GM23338 (cell line): ENCODE data around the gene FARS2.

Experiments
- CREB1 ChIP-seq: fragments of 250-450 bp; sonication (Bioruptor Pico); IDR thresholded peaks from 2 replicates; pipeline ENCODE4 v1.5.0; 2020; ENCODE audit warnings: low read depth, mild to moderate bottlenecking, moderate library complexity
- EZH2 ChIP-seq: fragments of 200-600 bp; sonication (generic); IDR thresholded peaks from one replicate; pipeline ENCODE4 v1.8.0; 2017; ENCODE audit warnings: antibody characterized with exemption, mild to moderate bottlenecking, low read depth; ENCODE audit not compliant: unreplicated experiment
- EZH2phosphoT487 ChIP-seq: fragments of 200-600 bp; sonication (generic); IDR thresholded peaks from one replicate; pipeline ENCODE4 v1.8.1; 2018; ENCODE audit warnings: antibody characterized with exemption; ENCODE audit not compliant: unreplicated experiment
- JUNB ChIP-seq: IDR thresholded peaks from one replicate; pipeline ENCODE4 v1.6.1; 2016; ENCODE audit warnings: antibody characterized with exemption; ENCODE audit not compliant: unreplicated experiment
- POLR2AphosphoS5 ChIP-seq: IDR thresholded peaks from 2 replicates; pipeline ENCODE4 v1.6.1; 2016; ENCODE audit warnings: antibody characterized with exemption, low read depth
- REST ChIP-seq: IDR thresholded peaks from one replicate; pipeline ENCODE4 v1.6.1; 2018; ENCODE audit warnings: antibody characterized with exemption; ENCODE audit not compliant: unreplicated experiment
- STAT1 ChIP-seq: IDR thresholded peaks from one replicate; pipeline ENCODE4 v1.6.1; 2016; ENCODE audit warnings: antibody characterized with exemption; ENCODE audit not compliant: unreplicated experiment
- ZNF114 ChIP-seq: fragments of 250-450 bp; sonication (Bioruptor Pico); IDR thresholded peaks from 2 replicates; pipeline ENCODE4 v1.5.0; 2020; ENCODE audit warnings: mild to moderate bottlenecking, moderate library complexity
- ZNF331 ChIP-seq: fragments of 250-450 bp; sonication (Bioruptor Pico); IDR thresholded peaks from 2 replicates; pipeline ENCODE4 v1.5.0; 2020; ENCODE audit warnings: low read depth, mild to moderate bottlenecking, moderate library complexity
- TF ChIP-seq, protein P1 (sequence below), 2 experiments: fragments of 200-600 bp in 1 of 2; sonication (generic) in 1 of 2; conservative IDR thresholded peaks; 2 replicates each; pipeline versions ENCODE4 v1.5.1 to v1.6.1; 2016 to 2017; ENCODE audit warnings: antibody characterized with exemption in 2 of 2, low read depth in 2 of 2, mild to moderate bottlenecking in 2 of 2, moderate library complexity in 1 of 2
- TF ChIP-seq, protein P2 (sequence below): IDR thresholded peaks from 2 replicates; pipeline ENCODE4 v1.6.1; 2016; ENCODE audit warnings: antibody characterized with exemption
- TF ChIP-seq, protein P3 (sequence below): fragments of 250-450 bp; sonication (Bioruptor Pico); IDR thresholded peaks from 2 replicates; pipeline ENCODE4 v1.5.0; 2020; ENCODE audit warnings: mild to moderate bottlenecking, moderate library complexity

DNA sequence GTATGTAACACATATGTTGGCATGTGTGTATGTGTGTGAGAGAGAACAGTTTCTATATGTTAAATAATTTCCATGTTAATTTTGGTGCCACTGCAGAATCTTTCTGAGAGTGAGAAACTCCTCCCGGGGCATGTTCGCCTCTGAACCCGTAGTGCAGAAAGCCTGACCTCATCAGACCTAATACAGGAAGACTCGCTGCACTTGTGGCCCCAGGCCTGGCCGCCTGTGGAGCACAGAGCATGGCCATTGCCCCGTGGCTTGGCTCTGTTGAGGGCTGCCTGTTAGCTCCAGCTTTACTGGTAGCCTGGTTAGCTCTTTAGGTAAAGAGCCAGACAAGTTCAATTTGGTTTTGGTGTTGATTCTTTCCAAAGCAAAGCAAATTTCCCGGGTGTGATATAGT, 25.5 kb downstream of the FARS2 start:
- TF ChIP-seq, protein P1, sequence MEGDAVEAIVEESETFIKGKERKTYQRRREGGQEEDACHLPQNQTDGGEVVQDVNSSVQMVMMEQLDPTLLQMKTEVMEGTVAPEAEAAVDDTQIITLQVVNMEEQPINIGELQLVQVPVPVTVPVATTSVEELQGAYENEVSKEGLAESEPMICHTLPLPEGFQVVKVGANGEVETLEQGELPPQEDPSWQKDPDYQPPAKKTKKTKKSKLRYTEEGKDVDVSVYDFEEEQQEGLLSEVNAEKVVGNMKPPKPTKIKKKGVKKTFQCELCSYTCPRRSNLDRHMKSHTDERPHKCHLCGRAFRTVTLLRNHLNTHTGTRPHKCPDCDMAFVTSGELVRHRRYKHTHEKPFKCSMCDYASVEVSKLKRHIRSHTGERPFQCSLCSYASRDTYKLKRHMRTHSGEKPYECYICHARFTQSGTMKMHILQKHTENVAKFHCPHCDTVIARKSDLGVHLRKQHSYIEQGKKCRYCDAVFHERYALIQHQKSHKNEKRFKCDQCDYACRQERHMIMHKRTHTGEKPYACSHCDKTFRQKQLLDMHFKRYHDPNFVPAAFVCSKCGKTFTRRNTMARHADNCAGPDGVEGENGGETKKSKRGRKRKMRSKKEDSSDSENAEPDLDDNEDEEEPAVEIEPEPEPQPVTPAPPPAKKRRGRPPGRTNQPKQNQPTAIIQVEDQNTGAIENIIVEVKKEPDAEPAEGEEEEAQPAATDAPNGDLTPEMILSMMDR (conservative IDR thresholded peaks at IDR 0.05; ENCODE audit: low read depth in 2 of 2) = no peak
- TF ChIP-seq POLR2AphosphoS5 = no peak
- TF ChIP-seq, protein P2, sequence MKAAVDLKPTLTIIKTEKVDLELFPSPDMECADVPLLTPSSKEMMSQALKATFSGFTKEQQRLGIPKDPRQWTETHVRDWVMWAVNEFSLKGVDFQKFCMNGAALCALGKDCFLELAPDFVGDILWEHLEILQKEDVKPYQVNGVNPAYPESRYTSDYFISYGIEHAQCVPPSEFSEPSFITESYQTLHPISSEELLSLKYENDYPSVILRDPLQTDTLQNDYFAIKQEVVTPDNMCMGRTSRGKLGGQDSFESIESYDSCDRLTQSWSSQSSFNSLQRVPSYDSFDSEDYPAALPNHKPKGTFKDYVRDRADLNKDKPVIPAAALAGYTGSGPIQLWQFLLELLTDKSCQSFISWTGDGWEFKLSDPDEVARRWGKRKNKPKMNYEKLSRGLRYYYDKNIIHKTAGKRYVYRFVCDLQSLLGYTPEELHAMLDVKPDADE = no peak
- no peak for TF ChIP-seq EZH2
- no peak for TF ChIP-seq REST
- no peak for TF ChIP-seq EZH2phosphoT487
- TF ChIP-seq JUNB = no peak
- TF ChIP-seq ZNF114 (CRISPR knock-in tag) = no peak
- no peak for TF ChIP-seq CREB1 (CRISPR knock-in tag)
- no peak for TF ChIP-seq STAT1
- TF ChIP-seq ZNF331 (CRISPR knock-in tag) = no peak
- TF ChIP-seq, protein P3, sequence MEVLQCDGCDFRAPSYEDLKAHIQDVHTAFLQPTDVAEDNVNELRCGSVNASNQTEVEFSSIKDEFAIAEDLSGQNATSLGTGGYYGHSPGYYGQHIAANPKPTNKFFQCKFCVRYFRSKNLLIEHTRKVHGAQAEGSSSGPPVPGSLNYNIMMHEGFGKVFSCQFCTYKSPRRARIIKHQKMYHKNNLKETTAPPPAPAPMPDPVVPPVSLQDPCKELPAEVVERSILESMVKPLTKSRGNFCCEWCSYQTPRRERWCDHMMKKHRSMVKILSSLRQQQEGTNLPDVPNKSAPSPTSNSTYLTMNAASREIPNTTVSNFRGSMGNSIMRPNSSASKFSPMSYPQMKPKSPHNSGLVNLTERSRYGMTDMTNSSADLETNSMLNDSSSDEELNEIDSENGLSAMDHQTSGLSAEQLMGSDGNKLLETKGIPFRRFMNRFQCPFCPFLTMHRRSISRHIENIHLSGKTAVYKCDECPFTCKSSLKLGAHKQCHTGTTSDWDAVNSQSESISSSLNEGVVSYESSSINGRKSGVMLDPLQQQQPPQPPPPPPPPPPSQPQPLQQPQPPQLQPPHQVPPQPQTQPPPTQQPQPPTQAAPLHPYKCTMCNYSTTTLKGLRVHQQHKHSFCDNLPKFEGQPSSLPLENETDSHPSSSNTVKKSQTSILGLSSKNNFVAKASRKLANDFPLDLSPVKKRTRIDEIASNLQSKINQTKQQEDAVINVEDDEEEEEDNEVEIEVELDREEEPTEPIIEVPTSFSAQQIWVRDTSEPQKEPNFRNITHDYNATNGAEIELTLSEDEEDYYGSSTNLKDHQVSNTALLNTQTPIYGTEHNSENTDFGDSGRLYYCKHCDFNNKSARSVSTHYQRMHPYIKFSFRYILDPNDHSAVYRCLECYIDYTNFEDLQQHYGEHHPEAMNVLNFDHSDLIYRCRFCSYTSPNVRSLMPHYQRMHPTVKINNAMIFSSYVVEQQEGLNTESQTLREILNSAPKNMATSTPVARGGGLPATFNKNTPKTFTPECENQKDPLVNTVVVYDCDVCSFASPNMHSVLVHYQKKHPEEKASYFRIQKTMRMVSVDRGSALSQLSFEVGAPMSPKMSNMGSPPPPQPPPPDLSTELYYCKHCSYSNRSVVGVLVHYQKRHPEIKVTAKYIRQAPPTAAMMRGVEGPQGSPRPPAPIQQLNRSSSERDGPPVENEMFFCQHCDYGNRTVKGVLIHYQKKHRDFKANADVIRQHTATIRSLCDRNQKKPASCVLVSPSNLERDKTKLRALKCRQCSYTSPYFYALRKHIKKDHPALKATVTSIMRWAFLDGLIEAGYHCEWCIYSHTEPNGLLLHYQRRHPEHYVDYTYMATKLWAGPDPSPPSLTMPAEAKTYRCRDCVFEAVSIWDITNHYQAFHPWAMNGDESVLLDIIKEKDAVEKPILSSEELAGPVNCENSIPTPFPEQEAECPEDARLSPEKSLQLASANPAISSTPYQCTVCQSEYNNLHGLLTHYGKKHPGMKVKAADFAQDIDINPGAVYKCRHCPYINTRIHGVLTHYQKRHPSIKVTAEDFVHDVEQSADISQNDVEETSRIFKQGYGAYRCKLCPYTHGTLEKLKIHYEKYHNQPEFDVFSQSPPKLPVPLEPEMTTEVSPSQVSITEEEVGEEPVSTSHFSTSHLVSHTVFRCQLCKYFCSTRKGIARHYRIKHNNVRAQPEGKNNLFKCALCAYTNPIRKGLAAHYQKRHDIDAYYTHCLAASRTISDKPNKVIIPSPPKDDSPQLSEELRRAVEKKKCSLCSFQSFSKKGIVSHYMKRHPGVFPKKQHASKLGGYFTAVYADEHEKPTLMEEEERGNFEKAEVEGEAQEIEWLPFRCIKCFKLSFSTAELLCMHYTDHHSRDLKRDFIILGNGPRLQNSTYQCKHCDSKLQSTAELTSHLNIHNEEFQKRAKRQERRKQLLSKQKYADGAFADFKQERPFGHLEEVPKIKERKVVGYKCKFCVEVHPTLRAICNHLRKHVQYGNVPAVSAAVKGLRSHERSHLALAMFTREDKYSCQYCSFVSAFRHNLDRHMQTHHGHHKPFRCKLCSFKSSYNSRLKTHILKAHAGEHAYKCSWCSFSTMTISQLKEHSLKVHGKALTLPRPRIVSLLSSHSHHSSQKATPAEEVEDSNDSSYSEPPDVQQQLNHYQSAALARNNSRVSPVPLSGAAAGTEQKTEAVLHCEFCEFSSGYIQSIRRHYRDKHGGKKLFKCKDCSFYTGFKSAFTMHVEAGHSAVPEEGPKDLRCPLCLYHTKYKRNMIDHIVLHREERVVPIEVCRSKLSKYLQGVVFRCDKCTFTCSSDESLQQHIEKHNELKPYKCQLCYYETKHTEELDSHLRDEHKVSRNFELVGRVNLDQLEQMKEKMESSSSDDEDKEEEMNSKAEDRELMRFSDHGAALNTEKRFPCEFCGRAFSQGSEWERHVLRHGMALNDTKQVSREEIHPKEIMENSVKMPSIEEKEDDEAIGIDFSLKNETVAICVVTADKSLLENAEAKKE (CRISPR knock-in tag) = no peak
